Skeletal muscle satellite cell (primary cell): ENCODE measurements around the gene NOC4L. TPM values are rescaled to one million over a fixed set of nuclear protein-coding genes. Genes with fewer than 3 reads are reported as not detected.

Experiments used
- H3K27me3 ChIP-seq: 2 replicates; pipeline ENCODE4 v1.7.0; 2013; ENCODE audit warnings: low read length; ENCODE audit not compliant: control insufficient read depth, insufficient read depth
- H3K36me3 ChIP-seq: 2 replicates; pipeline ENCODE4 v1.7.0; 2013; ENCODE audit warnings: mild to moderate bottlenecking, control low read depth, low read length; ENCODE audit not compliant: insufficient read depth
- H3K4me1 ChIP-seq: 2 replicates; pipeline ENCODE4 v1.7.0; 2013; ENCODE audit warnings: low read length; ENCODE audit not compliant: control insufficient read depth, insufficient read depth
- H3K4me2 ChIP-seq: 2 replicates; pipeline ENCODE4 v1.7.0; 2013; ENCODE audit warnings: mild to moderate bottlenecking, low read length
- H3K4me3 ChIP-seq: 2 replicates; pipeline ENCODE4 v1.7.0; 2013; ENCODE audit warnings: low read length
- H3K9ac ChIP-seq: 2 replicates; pipeline ENCODE4 v1.7.0; 2013; ENCODE audit warnings: mild to moderate bottlenecking, low read depth, low read length, moderate library complexity
- H3K9me3 ChIP-seq: replicated peaks from 2 replicates; pipeline ENCODE4 v1.7.0; 2013; ENCODE audit warnings: mild to moderate bottlenecking, control low read depth, low read length
- small RNA-seq: library from RNA; depleted of rRNA; stranded (forward); fragments of <200 nt; gene quantifications from one replicate; pipeline ENCODE3, GENCODE V24; 2012

Gene NOC4L

DNA sequence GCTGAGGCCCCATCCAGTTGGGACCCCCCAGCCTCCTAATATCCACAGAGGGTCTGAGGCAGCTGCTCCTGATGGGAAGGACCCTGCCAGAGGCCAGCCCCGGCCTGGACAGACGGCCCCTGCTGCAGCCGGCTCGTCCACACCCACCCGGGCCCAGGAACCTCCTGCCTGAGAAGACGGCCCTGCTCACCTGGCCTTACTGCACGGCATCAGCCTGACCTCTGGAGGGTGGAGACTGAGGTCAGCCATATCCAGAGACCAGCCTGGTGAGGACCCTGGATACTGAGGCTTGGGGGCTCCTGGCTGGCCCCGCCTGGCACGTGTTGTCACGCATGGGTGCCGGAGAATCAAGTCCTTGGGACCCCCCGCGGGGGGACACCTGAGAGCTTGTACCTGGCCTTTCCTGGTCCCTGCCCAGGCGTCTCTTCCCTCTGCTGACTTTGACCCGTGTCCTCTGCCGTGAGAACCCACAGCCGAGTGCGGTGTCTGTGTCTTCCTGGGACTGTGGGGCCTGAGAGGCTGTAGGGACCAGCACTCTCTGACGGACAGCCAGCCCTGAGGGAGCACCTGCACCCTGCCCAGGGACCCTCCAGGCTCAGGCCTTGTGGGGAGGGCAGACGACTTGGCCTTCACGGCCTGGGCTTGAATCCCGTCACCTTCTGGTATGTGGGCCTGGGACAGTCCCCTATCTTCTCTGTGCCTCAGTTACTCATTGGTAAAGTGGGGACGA is 57.3 kb downstream of the NOC4L start:
- Histone ChIP-seq H3K36me3 (no peaks in the 10 kb centered on the region), H3K4me2 (no peak overlapping the region), H3K9me3 (no peaks in the 10 kb centered on the region), H3K9ac (no peak overlapping the region), H3K4me3 (no peak overlapping the region), H3K27me3 (peaks cover 72% of the 10 kb centered on the region), H3K4me1 (peaks cover 3% of the 10 kb centered on the region)

Small RNA genes within 50 kb of the gene (small RNA-seq; reads per million reads assigned to genes)
- gene AC138466.3, result not detected
